ENCODE measurements around the gene C1QTNF5. TPM values are rescaled to one million over a fixed set of nuclear protein-coding genes. Genes with fewer than 3 reads are reported as not detected.
A peak's percentile ranks its signal among the peaks of the same experiment; 100 is the strongest.

The C1QTNF5 gene
- total RNA-seq, 1 donor from 2014 or later = 0.90 TPM

- DNase-seq (ENCODE audit: low spot score) = no peak
- no peak overlapping the region for H3K27ac ChIP-seq
- no peak overlapping the region for H2AFZ ChIP-seq (replicated peaks)
- no peak for TF ChIP-seq EZH2phosphoT487 (IDR thresholded peaks at IDR 0.05)
- no peak for TF ChIP-seq EZH2 (IDR thresholded peaks at IDR 0.05)
- TF ChIP-seq CTCF (IDR thresholded peaks at IDR 0.05) = no peak
- peaks cover 45% of the 10 kb centered on the region for H3K36me3 Mint-ChIP-seq
- H3K36me3 ChIP-seq = no peaks in the 10 kb centered on the region
- no peaks in the 10 kb centered on the region for H3K9me3 Mint-ChIP-seq
- no peak overlapping the region for H3K4me3 Mint-ChIP-seq
- H4K20me1 ChIP-seq (ENCODE audit: low read depth) = no peaks in the 10 kb centered on the region
- no peak overlapping the region for H3K4me3 ChIP-seq
- H3K27me3 Mint-ChIP-seq (ENCODE audit: insufficient read depth, low read depth) = no peaks in the 10 kb centered on the region
- no peak overlapping the region for H3K27ac Mint-ChIP-seq
- no peaks in the 10 kb centered on the region for H3K27me3 ChIP-seq
- H3K4me1 ChIP-seq = no peaks in the 10 kb centered on the region
- H3K4me2 ChIP-seq = no peak overlapping the region
- H3K79me2 ChIP-seq (ENCODE audit: low read depth) = no peaks in the 10 kb centered on the region
- H3K9me3 ChIP-seq (ENCODE audit: low read depth) = no peaks in the 10 kb centered on the region
- no peaks in the 10 kb centered on the region for H3F3A ChIP-seq (ENCODE audit: low read depth)
- H3K9ac ChIP-seq = no peak overlapping the region
- H3K4me1 Mint-ChIP-seq = no peaks in the 10 kb centered on the region
Measured at GRCh38 chr11:119298726-119299125, 42.0 kb downstream of the C1QTNF5 start.

- no peaks in the 10 kb centered on the region for H3K36me3 ChIP-seq
- no peak overlapping the region for H3K4me3 ChIP-seq
- no peak overlapping the region for H3K4me3 Mint-ChIP-seq
- no peak for DNase-seq (ENCODE audit: low spot score)
- H3K4me2 ChIP-seq = no peak overlapping the region
- no peaks in the 10 kb centered on the region for H3K9me3 ChIP-seq (ENCODE audit: low read depth)
- H3K4me1 ChIP-seq = no peaks in the 10 kb centered on the region
- no peaks in the 10 kb centered on the region for H3K27me3 Mint-ChIP-seq (ENCODE audit: insufficient read depth, low read depth)
- H3F3A ChIP-seq (ENCODE audit: low read depth) = no peaks in the 10 kb centered on the region
- H3K9me3 Mint-ChIP-seq = no peaks in the 10 kb centered on the region
- H3K4me1 Mint-ChIP-seq = no peaks in the 10 kb centered on the region
- H3K27me3 ChIP-seq = no peaks in the 10 kb centered on the region
- H2AFZ ChIP-seq (replicated peaks) = no peak overlapping the region
- H3K27ac ChIP-seq = no peak overlapping the region
- H3K27ac Mint-ChIP-seq = no peak overlapping the region
- no peaks in the 10 kb centered on the region for H3K79me2 ChIP-seq (ENCODE audit: low read depth)
- H4K20me1 ChIP-seq (ENCODE audit: low read depth) = no peaks in the 10 kb centered on the region
- no peak for TF ChIP-seq CTCF (IDR thresholded peaks at IDR 0.05)
- TF ChIP-seq EZH2 (IDR thresholded peaks at IDR 0.05) = no peak
- no peak for TF ChIP-seq EZH2phosphoT487 (IDR thresholded peaks at IDR 0.05)
- H3K9ac ChIP-seq = no peak overlapping the region
- peaks cover 41% of the 10 kb centered on the region for H3K36me3 Mint-ChIP-seq
Measured at GRCh38 chr11:119297938-119298337, 42.7 kb downstream of the C1QTNF5 start.

- no peak overlapping the region for H3K4me3 ChIP-seq
- H4K20me1 ChIP-seq (ENCODE audit: low read depth) = no peaks in the 10 kb centered on the region
- H3K27me3 Mint-ChIP-seq (ENCODE audit: insufficient read depth, low read depth) = no peaks in the 10 kb centered on the region
- H3F3A ChIP-seq (ENCODE audit: low read depth) = no peaks in the 10 kb centered on the region
- H2AFZ ChIP-seq (replicated peaks) = no peak overlapping the region
- no peak overlapping the region for H3K9ac ChIP-seq
- H3K4me3 Mint-ChIP-seq = no peak overlapping the region
- no peak overlapping the region for H3K4me2 ChIP-seq
- no peaks in the 10 kb centered on the region for H3K9me3 ChIP-seq (ENCODE audit: low read depth)
- H3K36me3 ChIP-seq = no peaks in the 10 kb centered on the region
- no peaks in the 10 kb centered on the region for H3K27me3 ChIP-seq
- H3K9me3 Mint-ChIP-seq = peaks cover 6% of the 10 kb centered on the region
- H3K36me3 Mint-ChIP-seq = peaks cover 39% of the 10 kb centered on the region
- no peak overlapping the region for H3K27ac ChIP-seq
- H3K27ac Mint-ChIP-seq = no peak overlapping the region
- H3K79me2 ChIP-seq (ENCODE audit: low read depth) = no peaks in the 10 kb centered on the region
- no peaks in the 10 kb centered on the region for H3K4me1 Mint-ChIP-seq
- peak; percentile 7 for TF ChIP-seq CTCF (IDR thresholded peaks at IDR 0.05)
- no peak for TF ChIP-seq EZH2 (IDR thresholded peaks at IDR 0.05)
- no peaks in the 10 kb centered on the region for H3K4me1 ChIP-seq
- no peak for DNase-seq (ENCODE audit: low spot score)
Measured at GRCh38 chr11:119295178-119295577, 45.5 kb downstream of the C1QTNF5 start.
